Erythroblast (primary cell): Measurements from ENCODE around the gene QPCT.

ENCODE experiments used
- GATA1 ChIP-seq: IDR thresholded peaks from 2 replicates; pipeline ENCODE4 v1.6.1; 2011; ENCODE audit warnings: low read depth, mild to moderate bottlenecking, control low read depth, low read length, moderate library complexity
- POLR2A ChIP-seq: IDR thresholded peaks from 2 replicates; pipeline ENCODE4 v1.6.1; 2011; ENCODE audit warnings: mild to moderate bottlenecking, low read length

DNA sequence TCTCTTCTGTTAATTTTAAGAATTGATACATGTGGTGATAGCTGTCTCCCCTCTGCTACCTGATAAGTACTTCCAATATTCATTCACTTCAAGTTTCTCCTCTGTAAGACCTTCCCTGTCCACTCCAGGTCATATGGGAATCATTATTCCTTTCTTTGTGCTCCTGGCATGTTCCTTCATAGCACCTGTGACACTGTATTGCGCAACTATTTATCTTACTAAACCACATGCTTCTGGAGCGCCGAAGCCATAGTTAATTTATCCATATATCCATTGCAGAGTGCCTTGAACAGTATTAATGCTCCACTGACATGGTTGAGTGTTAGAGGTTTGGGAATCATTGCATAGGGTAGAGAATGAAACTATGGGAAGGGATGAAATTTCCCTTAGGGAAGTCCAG, 11.9 kb upstream of the QPCT start:
- TF ChIP-seq POLR2A (no peak), GATA1 (no peak)
